Fibroblast of lung (primary cell): ENCODE measurements around the gene NR4A2. TPM values are rescaled to one million over a fixed set of nuclear protein-coding genes. Genes with fewer than 3 reads are reported as not detected.

ENCODE experiments used
- DNase-seq, 2 donors: peaks; one replicate each; pipeline versions ENCODE4 v3.0.0 to v3.0.0-alpha.2; 2010; ENCODE audit warnings: low read depth in 2 of 2
- H2AFZ ChIP-seq: 2 replicates; pipeline ENCODE4 v1.5.1; 2012; ENCODE audit warnings: low read length, control low read depth, inconsistent platforms
- H3K27ac ChIP-seq: 2 replicates; pipeline ENCODE4 v1.5.1; 2011; ENCODE audit warnings: low read length, control low read depth; ENCODE audit not compliant: insufficient read depth
- H3K27me3 ChIP-seq: 2 replicates; pipeline ENCODE4 v1.5.1; 2011; ENCODE audit warnings: mild to moderate bottlenecking, low read length; ENCODE audit not compliant: control insufficient read depth, insufficient read depth
- H3K36me3 ChIP-seq: 2 replicates; pipeline ENCODE4 v1.5.1; 2011; ENCODE audit warnings: low read length; ENCODE audit not compliant: control insufficient read depth, insufficient read depth
- H3K4me1 ChIP-seq: 2 replicates; pipeline ENCODE4 v1.5.1; 2011; ENCODE audit warnings: low read length; ENCODE audit not compliant: control insufficient read depth, insufficient read depth; ENCODE audit errors: extremely low read depth
- H3K4me2 ChIP-seq: 2 replicates; pipeline ENCODE4 v1.5.1; 2011; ENCODE audit warnings: low read length, control low read depth; ENCODE audit not compliant: insufficient read depth; ENCODE audit errors: extremely low read depth
- H3K4me3 ChIP-seq, 4 experiments: fragments of 200-600 bp in 1 of 4; sonication (generic) in 1 of 4; replicated peaks in 1 of 4; 2 replicates each; pipeline ENCODE4 v1.5.1; 2011 to 2016; ENCODE audit warnings: low read length in 4 of 4, low read depth in 3 of 4, mild to moderate bottlenecking in 3 of 4, control low read depth in 2 of 4, inconsistent platforms in 1 of 4, mixed read lengths in 1 of 4; ENCODE audit not compliant: insufficient read depth in 1 of 4; ENCODE audit errors: control extremely low read depth in 1 of 4
- H3K79me2 ChIP-seq: 2 replicates; pipeline ENCODE4 v1.5.1; 2012; ENCODE audit warnings: mild to moderate bottlenecking, low read length, inconsistent platforms; ENCODE audit not compliant: control insufficient read depth, insufficient read depth
- H3K9ac ChIP-seq: 2 replicates; pipeline ENCODE4 v1.5.1; 2011; ENCODE audit warnings: mild to moderate bottlenecking, low read length, control low read depth; ENCODE audit not compliant: insufficient read depth
- H3K9me3 ChIP-seq: 2 replicates; pipeline ENCODE4 v1.5.1; 2012; ENCODE audit warnings: low read depth, low read length; ENCODE audit not compliant: control insufficient read depth, insufficient read depth
- H4K20me1 ChIP-seq: 2 replicates; pipeline ENCODE4 v1.5.1; 2011; ENCODE audit warnings: low read length; ENCODE audit not compliant: control insufficient read depth, insufficient read depth; ENCODE audit errors: extremely low read depth
- CTCF ChIP-seq, 2 donors: IDR thresholded peaks in 1 of 2; conservative IDR thresholded peaks in 1 of 2; 1 replicate in 1 of 2; 2 replicates in 1 of 2; pipeline ENCODE4 v1.5.1; 2011 to 2012; ENCODE audit warnings: low read length in 2 of 2, control low read depth in 1 of 2, inconsistent platforms in 1 of 2, low read depth in 1 of 2, mild to moderate bottlenecking in 1 of 2
- EZH2 ChIP-seq: IDR thresholded peaks from 2 replicates; pipeline ENCODE4 v1.5.1; 2012; ENCODE audit warnings: low read length, control low read depth, mild to moderate bottlenecking; ENCODE audit errors: missing control alignments
- polyA plus RNA-seq, 2 donors: library from polyadenylated mRNA; depleted of rRNA in 1 of 2; stranded (reverse) in 1 of 2; unstranded in 1 of 2; fragments of >200 nt; gene quantifications; 2 replicates each; pipeline ENCODE4 v1.2.1, GENCODE V29; 2011 to 2012; ENCODE audit warnings: missing spikeins in 1 of 2
- total RNA-seq: library from RNA; depleted of rRNA; stranded (reverse); fragments of >200 nt; gene quantifications from 2 replicates; pipeline ENCODE4 v1.2.1, GENCODE V29; 2014

Gene NR4A2
- total and polyA plus RNA-seq, 2 donors (not counting 1 experiment from before 2014, with no cell fraction given), result 0.17 to 0.62 TPM

GRCh38 chr2:156349605-156350004 lies 17.1 kb upstream of the NR4A2 start:
- Histone ChIP-seq H3K27ac (no peak overlapping the region), H3K4me2 (no peak overlapping the region), H3K36me3 (no peaks in the 10 kb centered on the region), H3K9ac (no peak overlapping the region), H3K9me3 (no peaks in the 10 kb centered on the region), H4K20me1 (no peaks in the 10 kb centered on the region), H3K79me2 (no peaks in the 10 kb centered on the region), H3K4me3 (no peak overlapping the region), H3K27me3 (no peaks in the 10 kb centered on the region), H2AFZ (no peak overlapping the region), H3K4me1 (no peaks in the 10 kb centered on the region)
- TF ChIP-seq EZH2, result no peak
- TF ChIP-seq CTCF (conservative IDR thresholded peaks at IDR 0.05 in 1 of 2, IDR thresholded peaks at IDR 0.05 in 1 of 2; ENCODE audit: low read depth in 1 of 2, low read length in 2 of 2), result no peak
- no peak for DNase-seq

- no peaks in the 10 kb centered on the region for H3K36me3 ChIP-seq
- no peaks in the 10 kb centered on the region for H3K4me1 ChIP-seq
- no peak overlapping the region for H3K27ac ChIP-seq
- H3K9ac ChIP-seq, result no peak overlapping the region
- no peaks in the 10 kb centered on the region for H3K79me2 ChIP-seq
- no peaks in the 10 kb centered on the region for H3K27me3 ChIP-seq
- no peaks in the 10 kb centered on the region for H3K9me3 ChIP-seq
- no peak overlapping the region for H3K4me3 ChIP-seq
- no peak for DNase-seq
- H3K4me2 ChIP-seq, result no peak overlapping the region
- H2AFZ ChIP-seq, result no peak overlapping the region
- TF ChIP-seq EZH2, result no peak
- no peaks in the 10 kb centered on the region for H4K20me1 ChIP-seq
Measured at GRCh38 chr2:156349161-156349560, 16.6 kb upstream of the NR4A2 start.

GRCh38 chr2:156347431-156347830 lies 14.9 kb upstream of the NR4A2 start:
- H3K9ac ChIP-seq, result no peak overlapping the region

More at GRCh38 chr2:156347431-156347830, 14.9 kb upstream of the NR4A2 start:
- Histone ChIP-seq H3K4me1 (no peaks in the 10 kb centered on the region), H4K20me1 (no peaks in the 10 kb centered on the region), H3K9me3 (no peaks in the 10 kb centered on the region), H3K4me3 (no peak overlapping the region), H3K27ac (no peak overlapping the region), H2AFZ (no peak overlapping the region), H3K79me2 (no peaks in the 10 kb centered on the region), H3K27me3 (no peaks in the 10 kb centered on the region), H3K36me3 (no peaks in the 10 kb centered on the region), H3K4me2 (no peak overlapping the region)
- DNase-seq, result no peak
- TF ChIP-seq CTCF (conservative IDR thresholded peaks at IDR 0.05 in 1 of 2, IDR thresholded peaks at IDR 0.05 in 1 of 2; ENCODE audit: low read depth in 1 of 2, low read length in 2 of 2) (no peak), EZH2 (no peak)
